GM12878 (cell line): Measurements from ENCODE around the gene MYCBP2.

Source experiments
- CEBPB ChIP-seq, 2 experiments: fragments of 150-350 bp in 1 of 2; IDR thresholded peaks; 2 replicates each; pipeline ENCODE4 v1.6.1; 2012 to 2014; ENCODE audit warnings: low read depth in 2 of 2, low read length in 2 of 2, borderline replicate concordance in 1 of 2, inconsistent platforms in 1 of 2
- CHD2 ChIP-seq: IDR thresholded peaks from 2 replicates; pipeline ENCODE4 v1.6.1; 2011; ENCODE audit warnings: low read depth, low read length, improper control_type of control experiment, borderline replicate concordance
- CTCF ChIP-seq, 3 experiments: IDR thresholded peaks in 2 of 3; conservative IDR thresholded peaks in 1 of 3; 2 replicates each; pipeline ENCODE4 v1.5.1; 2011; ENCODE audit warnings: low read depth in 3 of 3, low read length in 3 of 3, mild to moderate bottlenecking in 3 of 3, control low read depth in 2 of 3, moderate library complexity in 2 of 3, inconsistent platforms in 1 of 3, mixed read lengths in 1 of 3; ENCODE audit not compliant: control insufficient read depth in 2 of 3, insufficient read depth in 1 of 3; ENCODE audit errors: extremely low read depth in 1 of 3
- EZH2 ChIP-seq: IDR thresholded peaks from 2 replicates; pipeline ENCODE4 v1.6.1; 2012; ENCODE audit warnings: low read depth, mild to moderate bottlenecking, control low read depth, inconsistent platforms, low read length, borderline replicate concordance; ENCODE audit not compliant: control insufficient read depth
- HDGF ChIP-seq: fragments of 450-650 bp; IDR thresholded peaks from 2 replicates; pipeline ENCODE4 v1.6.1; 2016; ENCODE audit warnings: antibody characterized with exemption
- POLR2AphosphoS5 ChIP-seq: IDR thresholded peaks from 2 replicates; pipeline ENCODE4 v1.6.1; 2011; ENCODE audit warnings: mild to moderate bottlenecking, low read length, inconsistent platforms
- RCOR1 ChIP-seq: conservative IDR thresholded peaks from 2 replicates; pipeline ENCODE4 v1.6.1; 2012; ENCODE audit warnings: low read depth, low read length, improper control_type of control experiment
- SMARCA5 ChIP-seq: fragments of 450-650 bp; IDR thresholded peaks from 2 replicates; pipeline ENCODE4 v1.6.1; 2017; ENCODE audit warnings: mild to moderate bottlenecking
- SUZ12 ChIP-seq: fragments of 200-600 bp; sonication (generic); IDR thresholded peaks from one replicate; pipeline ENCODE4 v1.6.1; 2018; ENCODE audit warnings: antibody characterized with exemption, mild to moderate bottlenecking; ENCODE audit not compliant: unreplicated experiment
- TAF1 ChIP-seq: IDR thresholded peaks from 2 replicates; pipeline ENCODE4 v1.6.1; 2011; ENCODE audit warnings: mild to moderate bottlenecking, low read depth, low read length, borderline replicate concordance

GRCh38 chr13:77055158-77055557, 271.7 kb downstream of the MYCBP2 start:
- no peak for TF ChIP-seq CTCF (IDR thresholded peaks at IDR 0.05 in 2 of 3, conservative IDR thresholded peaks at IDR 0.05 in 1 of 3; ENCODE audit: control insufficient read depth in 2 of 3, extremely low read depth in 1 of 3, insufficient read depth in 1 of 3, low read depth in 3 of 3, low read length in 3 of 3)
- no peak for TF ChIP-seq EZH2
- no peak for TF ChIP-seq HDGF
- TF ChIP-seq RCOR1, result no peak
- TF ChIP-seq TAF1, result no peak
- no peak for TF ChIP-seq CEBPB (IDR thresholded peaks at IDR 0.05; ENCODE audit: borderline replicate concordance in 1 of 2, low read depth in 2 of 2, low read length in 2 of 2)
- no peak for TF ChIP-seq SUZ12
- no peak for TF ChIP-seq CHD2
- TF ChIP-seq POLR2AphosphoS5, result no peak
- no peak for TF ChIP-seq SMARCA5
